NCI-H1105 treated with DMSO at 0.1 percent for 48 hours (cell line): ENCODE data around the gene NRXN3.

Experiments
- DNase-seq: peaks from one replicate; lab custom pipeline; 2025; lab: John Stamatoyannopoulos, UW

The NRXN3 gene

GRCh38 chr14:79698298-79698711 lies 1528.1 kb downstream of the NRXN3 start:
- no peak for DNase-seq

- no peak for DNase-seq
Measured at GRCh38 chr14:79699206-79699605, 1529.0 kb downstream of the NRXN3 start.

- DNase-seq = no peak
Measured at GRCh38 chr14:79701371-79701770, 1531.2 kb downstream of the NRXN3 start.

- DNase-seq = no peak
Measured at GRCh38 chr14:79702197-79702596, 1532.0 kb downstream of the NRXN3 start.

- DNase-seq = no peak
Measured at GRCh38 chr14:79703209-79703608, 1533.0 kb downstream of the NRXN3 start.

- no peak for DNase-seq
Measured at GRCh38 chr14:79704041-79704807, 1534.1 kb downstream of the NRXN3 start.

GRCh38 chr14:79705126-79705894 lies 1535.1 kb downstream of the NRXN3 start:
- DNase-seq = no peak

DNA sequence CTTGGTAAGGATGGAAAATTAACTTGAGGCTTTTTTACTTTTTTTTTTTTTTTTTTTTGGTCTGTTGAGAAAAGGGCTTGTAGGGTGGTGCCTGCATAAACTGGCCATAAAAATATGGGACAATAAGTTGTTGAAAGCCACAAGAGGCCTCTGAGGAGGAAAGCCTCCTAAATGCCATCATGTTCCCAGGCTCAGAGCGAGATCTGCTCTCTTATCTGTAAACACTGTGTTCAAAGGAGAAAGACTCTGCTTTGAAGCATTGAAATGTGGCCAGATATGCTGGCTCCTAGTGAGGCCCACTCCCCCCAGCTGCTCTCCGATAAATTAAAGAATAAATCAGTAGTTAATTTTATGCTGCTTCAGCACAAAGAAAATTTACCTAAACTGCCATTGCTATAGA lies 1536.2 kb downstream of the NRXN3 start:
- DNase-seq = no peak

DNA sequence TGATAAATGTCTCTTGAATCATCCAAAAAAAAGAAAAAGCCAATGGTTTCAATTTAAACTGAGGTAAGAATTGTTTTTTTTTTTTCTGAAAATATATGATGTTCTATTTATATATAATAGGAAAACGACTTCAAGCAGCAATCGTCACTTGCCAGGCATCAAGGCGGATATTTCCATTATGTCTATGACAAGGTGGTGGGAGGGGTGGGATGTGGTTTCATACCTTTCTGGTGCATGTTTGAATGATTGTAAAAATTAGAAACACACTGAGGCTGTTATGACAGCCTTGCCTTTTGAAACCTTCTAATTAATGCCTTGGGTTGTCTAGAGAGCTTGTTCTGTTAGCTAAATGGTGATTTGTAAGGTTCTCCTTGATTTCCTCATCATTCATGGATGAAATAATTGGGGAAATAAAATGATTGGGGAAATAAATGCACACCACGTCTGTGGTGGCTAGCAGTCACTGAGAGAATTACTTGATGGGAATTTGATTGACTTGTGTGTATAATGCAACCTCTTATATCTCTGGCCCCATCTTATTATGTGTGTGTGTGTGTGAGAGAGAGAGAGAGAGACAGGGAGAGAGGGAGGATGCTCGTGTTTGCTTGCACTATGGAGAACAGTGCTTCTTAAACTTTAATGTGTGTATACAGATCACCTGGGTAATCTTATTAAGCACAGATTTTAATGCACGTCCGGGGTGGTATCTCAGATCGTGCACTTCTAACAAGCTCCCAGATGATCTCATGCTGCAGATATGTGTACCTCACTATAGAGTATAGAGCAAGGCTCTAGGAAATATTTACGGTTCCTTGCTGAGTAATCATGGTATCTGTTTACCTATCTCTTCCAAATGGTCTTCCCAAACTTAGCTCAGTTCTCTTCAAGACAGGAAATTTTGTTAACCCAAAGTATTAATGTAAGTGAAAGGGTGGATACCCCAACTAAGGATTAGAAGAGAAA lies 1538.5 kb downstream of the NRXN3 start:
- no peak for DNase-seq

DNA sequence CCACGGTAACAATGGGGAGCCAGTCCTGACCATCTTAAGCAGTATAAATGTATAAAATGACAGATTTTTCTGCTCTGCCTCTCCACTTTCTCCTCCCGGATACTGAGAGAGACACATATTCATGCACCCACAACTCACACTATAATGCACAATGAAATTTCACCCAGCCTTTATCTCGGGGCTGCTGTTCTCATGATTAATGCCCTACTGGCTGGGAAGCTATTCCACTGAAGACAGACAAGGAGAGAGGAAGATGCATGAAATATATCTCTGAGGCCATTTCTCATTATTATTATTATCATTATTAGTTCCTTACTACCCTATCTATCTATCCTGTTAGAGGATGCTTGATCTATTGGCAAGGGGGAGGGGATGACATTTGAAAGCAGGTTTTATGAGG lies 1539.4 kb downstream of the NRXN3 start:
- DNase-seq = no peak

DNA sequence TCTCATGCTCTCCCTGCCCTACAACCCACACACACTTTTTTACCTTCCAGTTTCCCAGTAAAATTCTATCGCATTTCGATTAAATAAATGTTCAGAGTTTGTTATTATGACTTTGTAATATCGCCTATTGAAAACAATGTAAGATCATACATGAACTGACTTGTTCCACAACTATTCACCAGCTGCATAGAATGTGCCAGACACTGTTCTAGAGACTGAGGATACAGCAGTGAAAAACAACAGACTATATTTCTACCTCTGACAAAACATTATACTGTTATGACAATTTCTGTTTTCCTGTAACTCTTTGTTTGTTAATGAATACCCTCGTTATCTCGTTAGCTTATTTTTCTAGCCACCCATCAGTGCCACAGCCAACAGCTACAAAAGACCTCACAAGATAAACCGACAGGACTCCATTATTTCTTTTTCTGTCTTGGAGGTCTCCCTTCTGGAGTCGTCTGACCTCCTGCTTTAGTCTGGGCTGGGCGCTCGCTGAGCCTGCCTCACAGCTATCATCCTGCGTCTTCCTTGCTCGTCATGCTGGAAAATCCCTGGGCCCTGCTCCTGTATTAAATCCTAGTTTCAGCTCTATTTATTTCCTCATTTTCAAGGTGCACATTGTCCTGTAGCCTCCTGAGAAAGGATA lies 1542.3 kb downstream of the NRXN3 start:
- no peak for DNase-seq

- DNase-seq = no peak
Measured at GRCh38 chr14:79721399-79722084, 1551.4 kb downstream of the NRXN3 start.

GRCh38 chr14:79724934-79725717 lies 1555.0 kb downstream of the NRXN3 start:
- DNase-seq = peak; percentile 60

- DNase-seq = no peak
Measured at GRCh38 chr14:79727900-79728299, 1557.7 kb downstream of the NRXN3 start.

DNA sequence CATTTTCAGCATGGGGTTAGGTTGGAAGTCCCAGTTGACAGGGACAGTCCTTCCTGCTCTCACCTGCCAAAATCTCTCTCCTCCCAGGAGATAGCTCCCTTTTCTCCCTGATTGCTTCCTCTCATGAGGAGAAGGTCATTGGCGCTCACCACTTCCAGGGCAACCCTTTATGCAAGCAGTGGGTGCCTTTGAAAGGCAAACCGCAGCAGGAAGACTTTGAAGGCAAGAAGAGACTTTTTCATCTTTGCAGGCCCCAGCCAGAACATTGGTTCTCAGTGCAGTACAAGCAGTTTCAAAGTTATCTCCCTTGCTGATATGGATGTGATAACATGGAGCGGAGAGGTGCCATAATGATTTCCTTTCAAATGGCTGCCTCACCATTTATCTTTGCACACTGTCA lies 1558.2 kb downstream of the NRXN3 start:
- DNase-seq = no peak

GRCh38 chr14:79729731-79730130 lies 1559.6 kb downstream of the NRXN3 start:
- DNase-seq = no peak

DNA sequence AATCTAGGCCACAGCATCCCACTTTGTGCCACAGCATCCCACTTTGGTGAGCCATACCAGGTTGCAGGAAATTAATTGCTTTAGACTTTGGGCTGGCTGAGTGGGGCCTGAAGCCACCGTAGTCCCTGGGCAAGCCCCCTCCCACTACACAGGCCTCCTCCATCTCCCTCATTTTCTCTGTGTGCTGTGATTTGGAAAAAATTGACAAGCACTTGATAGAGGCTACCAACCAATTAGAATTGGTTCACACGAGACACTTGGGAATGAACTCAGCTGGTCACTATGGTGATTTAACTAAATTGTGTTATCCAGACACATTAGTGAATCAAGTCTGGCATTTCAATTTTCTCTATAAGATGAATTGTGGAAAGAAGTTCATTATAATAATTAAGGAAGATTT lies 1560.0 kb downstream of the NRXN3 start:
- DNase-seq = no peak

GRCh38 chr14:79730953-79731352 lies 1560.8 kb downstream of the NRXN3 start:
- DNase-seq = no peak

DNA sequence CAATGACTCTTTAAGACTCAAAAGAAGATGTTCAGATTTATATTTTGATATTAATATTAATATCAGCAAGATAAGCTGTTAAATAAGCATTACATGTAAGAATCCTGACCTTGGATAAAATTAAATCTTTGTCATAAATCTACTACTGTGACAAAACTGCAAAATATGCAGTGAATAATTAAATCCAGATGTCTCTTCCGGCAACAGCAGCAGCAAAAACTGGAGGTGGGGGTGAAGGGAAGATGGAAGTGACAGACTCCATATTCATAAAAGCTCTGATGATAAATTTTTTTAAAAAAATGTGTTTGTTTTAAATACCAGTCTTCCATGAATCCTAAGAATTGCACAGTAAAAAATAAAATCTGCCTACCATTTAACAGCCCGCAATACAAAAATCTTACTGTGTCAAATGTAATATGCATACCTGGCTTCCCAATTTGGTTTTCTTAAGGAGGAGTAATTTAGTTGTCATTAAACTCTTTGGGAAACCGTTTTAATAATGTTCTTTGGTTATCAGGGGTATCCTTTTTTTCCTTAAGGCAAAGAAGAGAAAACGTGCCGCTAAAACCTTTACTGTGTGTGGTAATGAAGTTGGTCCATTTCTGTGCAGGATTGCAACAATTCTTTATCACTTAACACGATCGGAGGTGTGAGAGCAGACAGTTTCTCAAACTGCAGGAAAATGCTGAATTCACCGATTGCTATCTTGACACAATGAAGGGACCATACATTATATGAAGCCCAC lies 1562.9 kb downstream of the NRXN3 start:
- DNase-seq = no peak

DNA sequence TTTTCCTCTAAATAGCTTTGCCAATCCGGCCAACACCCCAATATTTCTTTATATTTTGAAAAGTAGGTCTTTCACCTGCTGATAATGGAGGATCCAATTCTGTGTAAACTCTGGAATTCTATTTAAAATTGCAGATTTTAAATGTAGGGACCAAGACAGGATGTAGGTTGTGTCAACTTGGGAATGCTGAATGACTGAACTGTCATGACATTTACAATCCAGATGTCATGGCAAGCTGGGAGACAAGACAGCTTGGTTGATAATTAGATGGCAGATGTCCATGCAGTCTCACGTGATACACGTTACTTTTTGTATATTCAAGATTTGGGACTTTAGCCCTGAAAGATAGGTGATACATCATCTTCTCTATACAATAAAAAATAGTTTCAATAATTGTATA lies 1564.0 kb downstream of the NRXN3 start:
- no peak for DNase-seq
